GM21825 (cell line): Measurements from ENCODE around the gene TSPAN32.

ENCODE experiments used
- ATAC-seq: cut with Tn5 transposase; IDR thresholded peaks from one replicate; pipeline ENCODE4 v1.9.1; 2021; ENCODE audit warnings: mild to moderate bottlenecking, moderate library complexity; ENCODE audit not compliant: unreplicated experiment

Gene TSPAN32

DNA sequence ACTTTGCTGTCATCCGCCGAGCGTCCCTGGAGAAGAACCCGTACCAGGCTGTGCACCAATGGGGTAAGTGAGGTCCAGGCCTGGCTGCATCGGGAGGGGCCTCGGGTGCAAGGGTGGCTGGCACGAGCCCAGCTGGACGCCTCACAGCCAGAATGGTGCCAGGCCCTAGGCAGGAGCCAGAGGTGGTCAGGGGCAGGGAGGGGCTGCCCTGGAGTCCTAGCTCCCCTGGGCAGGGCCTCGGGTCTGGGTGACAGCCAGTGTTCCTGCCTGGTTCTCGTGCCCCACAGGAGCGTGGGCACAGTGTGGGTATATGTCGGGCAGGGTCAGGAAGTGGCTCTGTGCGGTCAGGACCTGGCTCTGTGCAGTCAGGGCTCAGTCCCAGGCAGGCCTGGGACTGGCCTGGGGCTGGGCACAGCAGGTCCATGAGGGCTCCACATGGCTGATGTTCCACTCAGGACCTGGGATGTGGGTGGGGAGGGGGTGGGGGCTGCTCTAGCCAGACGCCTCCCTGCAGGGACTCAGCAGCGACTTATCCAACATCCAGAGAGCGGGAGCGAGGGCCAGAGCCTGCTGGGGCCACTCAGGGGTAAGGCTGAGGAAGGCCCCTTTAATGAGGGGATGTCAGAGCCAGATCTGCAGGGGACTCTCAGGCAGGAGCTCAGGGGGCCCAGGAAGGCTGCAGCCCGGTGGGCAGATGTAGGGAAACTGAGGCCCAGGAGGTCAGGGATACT is 1.2 kb downstream of the TSPAN32 start:
- ATAC-seq = no peak

DNA sequence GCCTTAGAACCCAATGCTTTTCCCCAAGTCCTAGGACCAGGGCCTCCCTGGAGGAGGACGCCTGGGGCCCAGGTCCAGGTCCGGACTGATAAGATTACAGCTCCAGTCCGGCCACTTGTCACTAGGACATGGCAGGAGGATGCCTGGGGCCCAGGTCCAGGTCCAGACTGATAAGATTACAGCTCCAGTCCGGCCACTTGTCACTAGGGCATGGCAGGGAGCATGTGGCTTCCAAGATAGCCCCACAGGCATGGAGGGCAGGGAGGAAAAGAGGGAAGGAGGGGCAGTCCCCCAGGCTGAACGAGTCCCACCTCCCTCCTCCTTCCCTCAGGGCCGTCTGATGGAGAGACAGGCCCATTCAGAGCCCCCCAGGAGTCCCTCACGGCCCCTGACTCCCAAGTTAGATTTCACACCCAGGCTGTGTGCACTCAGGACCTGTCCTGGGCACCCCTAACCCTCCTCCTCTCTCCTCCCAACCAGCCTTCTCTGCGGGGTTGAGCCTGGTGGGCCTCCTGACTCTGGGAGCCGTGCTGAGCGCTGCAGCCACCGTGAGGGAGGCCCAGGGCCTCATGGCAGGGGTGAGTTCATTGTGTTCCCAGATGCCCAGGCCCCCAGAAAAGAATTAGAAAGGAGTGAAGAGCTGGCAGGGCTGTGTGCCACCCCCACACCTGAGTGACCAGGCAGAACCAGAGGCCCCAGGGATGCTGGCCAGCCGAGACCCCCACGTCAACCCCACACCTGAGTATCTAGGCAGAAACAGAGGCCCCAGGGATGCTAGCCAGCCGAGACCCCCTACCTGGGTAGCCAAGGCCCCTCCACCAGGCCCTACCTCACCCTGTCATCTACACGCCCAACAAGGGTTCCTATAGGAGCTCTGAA is 2.1 kb downstream of the TSPAN32 start:
- ATAC-seq = no peak

- no peak for ATAC-seq
Observed at GRCh38 chr11:2304506-2305139, 2.8 kb downstream of the TSPAN32 start.

GRCh38 chr11:2305140-2305778 is 3.4 kb downstream of the TSPAN32 start:
- no peak for ATAC-seq

DNA sequence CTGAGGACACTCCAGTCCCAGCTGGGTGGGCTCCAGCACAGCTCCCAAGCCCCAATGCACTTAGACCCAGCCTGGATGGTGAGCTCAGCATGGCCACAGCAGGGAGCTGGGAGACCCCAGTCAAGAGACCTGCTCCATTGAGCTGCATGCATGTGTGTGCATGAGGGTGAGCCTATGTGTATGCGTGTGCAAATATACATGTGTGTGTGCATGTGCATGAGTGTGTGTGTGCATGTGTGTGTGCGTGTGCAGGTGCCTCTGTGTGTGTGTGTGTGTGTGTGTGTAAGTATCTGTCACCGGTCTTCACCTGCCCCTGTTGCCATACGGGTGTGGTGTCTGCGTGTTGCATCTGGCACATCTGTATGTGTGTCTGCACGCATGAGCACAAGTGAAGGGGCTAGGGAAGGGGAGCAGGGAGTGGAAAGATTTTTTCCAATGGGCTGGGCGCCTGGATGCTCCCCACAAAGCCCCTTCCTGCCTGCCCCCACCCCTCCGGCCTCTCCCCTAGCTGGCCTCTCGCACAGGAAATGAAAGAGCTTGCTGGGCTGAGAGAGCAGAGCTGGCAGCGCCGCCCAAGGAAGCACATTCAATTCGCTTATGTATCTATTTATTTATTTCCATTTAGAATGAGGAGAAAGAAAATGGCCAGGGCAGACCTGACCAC is 4.1 kb downstream of the TSPAN32 start:
- no peak for ATAC-seq

DNA sequence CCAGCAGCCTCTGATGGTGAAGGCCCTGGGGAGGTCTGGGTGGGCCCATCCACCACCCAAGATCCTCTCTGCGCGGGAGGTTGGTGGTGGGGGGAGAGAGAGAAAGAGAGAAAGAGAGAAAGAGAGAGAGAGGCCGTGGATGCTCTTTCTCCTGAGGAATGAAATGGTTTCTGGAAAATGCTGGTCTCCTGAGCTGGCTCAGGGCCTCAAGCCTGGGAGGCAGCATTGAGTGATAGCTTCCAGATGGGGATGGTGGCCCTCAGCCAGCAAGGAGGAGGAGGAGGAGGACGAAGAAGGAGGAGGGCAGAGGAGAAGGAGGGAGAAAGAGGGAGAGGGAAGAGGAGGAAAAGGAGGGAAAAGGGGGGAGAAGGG is 4.6 kb downstream of the TSPAN32 start:
- ATAC-seq = no peak

DNA sequence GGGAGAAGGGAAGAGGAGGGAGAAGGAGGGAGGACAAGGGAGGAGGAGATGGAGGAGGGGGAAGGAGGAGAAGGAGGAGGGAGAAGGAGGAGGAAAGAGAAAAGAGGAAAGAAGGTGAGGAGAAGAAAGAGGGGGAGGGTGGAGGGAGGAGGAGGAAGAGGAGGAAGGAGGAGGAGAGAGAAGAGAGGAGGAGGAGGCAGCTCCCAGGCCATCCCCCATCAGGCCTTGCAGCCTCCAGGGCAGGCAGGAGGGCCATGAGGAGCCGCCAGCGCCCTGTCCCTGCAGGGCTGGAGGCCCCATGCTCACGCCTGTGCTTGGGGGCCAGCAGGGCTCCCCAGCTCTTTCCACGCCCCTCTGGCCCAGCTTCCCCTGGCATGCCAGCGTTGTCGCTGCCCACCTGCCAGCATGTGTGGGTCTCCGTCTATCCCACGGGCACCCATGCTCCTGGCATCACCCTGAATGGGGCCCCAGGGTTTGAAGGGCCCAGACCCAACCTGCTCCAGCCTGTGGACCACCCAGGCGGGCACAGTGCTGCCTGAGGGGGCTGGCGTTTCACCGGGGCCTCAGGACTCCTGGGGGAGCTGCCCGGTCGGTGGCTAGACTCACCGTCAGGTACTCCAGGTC is 5.2 kb downstream of the TSPAN32 start:
- no peak for ATAC-seq

GRCh38 chr11:2307501-2308331 is 5.9 kb downstream of the TSPAN32 start:
- no peak for ATAC-seq

DNA sequence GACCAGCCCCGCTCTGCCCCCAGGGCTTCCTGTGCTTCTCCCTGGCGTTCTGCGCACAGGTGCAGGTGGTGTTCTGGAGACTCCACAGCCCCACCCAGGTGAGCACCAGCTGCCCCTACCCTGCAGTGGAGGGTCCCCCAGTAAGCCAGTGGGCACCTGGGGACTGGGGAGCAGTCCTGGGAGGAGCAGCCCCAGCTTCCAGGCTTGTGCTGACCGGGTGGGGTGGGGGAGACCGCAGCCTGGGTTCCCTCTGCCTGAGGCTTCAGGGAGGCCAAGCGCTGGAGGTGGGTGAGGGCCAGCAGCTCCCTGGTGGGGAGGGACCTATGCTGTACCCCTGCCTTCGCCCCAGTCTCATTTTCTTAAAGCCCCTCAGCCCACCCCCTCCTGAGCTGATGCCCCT is 6.9 kb downstream of the TSPAN32 start:
- ATAC-seq = no peak

- ATAC-seq = no peak
Observed at GRCh38 chr11:2309251-2310072, 7.6 kb downstream of the TSPAN32 start.

GRCh38 chr11:2310073-2310785 is 8.4 kb downstream of the TSPAN32 start:
- ATAC-seq = no peak

DNA sequence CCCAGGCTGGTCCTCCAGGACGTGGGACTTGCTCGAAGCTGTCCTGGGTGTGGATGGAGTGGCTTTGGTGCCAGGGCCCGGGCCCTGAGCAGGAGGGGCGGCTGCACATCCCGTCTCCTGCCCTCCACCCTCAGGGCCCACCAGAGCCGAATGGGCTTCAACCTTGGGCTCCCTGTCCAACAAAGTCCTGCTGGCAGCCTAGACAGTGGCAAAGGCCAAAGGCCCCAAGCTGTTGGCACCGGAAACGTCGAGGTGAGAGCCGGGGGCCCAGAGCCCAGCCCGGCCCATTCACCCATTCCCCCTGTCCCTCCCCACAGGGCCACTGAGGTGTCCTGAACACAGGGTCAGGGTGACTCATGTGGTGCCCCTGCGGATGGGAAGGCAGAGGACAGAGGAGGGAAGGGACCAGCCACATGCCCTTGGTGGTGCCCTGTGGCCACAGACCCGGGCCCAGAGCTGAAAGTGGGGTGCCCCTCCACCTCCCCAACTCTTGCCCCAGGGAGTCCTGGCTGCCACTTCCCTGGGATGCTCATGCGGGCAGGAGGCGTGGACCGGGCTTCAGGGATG is 9.1 kb downstream of the TSPAN32 start:
- no peak for ATAC-seq

GRCh38 chr11:2311353-2312133 is 9.7 kb downstream of the TSPAN32 start:
- no peak for ATAC-seq

GRCh38 chr11:2312232-2313042 is 10.6 kb downstream of the TSPAN32 start:
- ATAC-seq = no peak

- ATAC-seq = no peak
Observed at GRCh38 chr11:2313051-2313951, 11.5 kb downstream of the TSPAN32 start.
